Bone marrow (tissue), 2 donors: ENCODE measurements around the gene SLC36A1.

Source experiments
- DNase-seq, 2 donors: peaks; one replicate each; lab custom pipeline; 2025; lab: John Stamatoyannopoulos, UW

Gene SLC36A1

DNA sequence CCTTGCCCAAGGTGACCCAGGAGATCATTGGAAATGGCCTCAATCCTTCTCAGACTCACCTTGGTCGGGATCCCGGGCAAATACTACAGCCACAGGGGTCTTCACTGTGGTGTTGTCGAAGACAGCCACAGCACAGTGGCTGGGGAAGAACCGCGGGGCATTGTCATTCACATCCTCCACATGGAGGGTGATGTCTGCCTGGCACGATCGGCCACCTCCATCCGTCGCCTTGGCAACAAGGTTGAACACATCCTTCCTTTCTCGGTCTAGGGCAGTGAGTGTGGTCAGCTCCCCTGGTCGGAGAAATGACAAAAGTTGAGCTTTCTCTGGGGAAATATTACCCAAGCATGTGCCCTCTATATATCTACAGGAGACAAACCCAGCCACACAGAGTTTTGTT lies 86.9 kb downstream of the SLC36A1 start:
- DNase-seq = no peak

DNA sequence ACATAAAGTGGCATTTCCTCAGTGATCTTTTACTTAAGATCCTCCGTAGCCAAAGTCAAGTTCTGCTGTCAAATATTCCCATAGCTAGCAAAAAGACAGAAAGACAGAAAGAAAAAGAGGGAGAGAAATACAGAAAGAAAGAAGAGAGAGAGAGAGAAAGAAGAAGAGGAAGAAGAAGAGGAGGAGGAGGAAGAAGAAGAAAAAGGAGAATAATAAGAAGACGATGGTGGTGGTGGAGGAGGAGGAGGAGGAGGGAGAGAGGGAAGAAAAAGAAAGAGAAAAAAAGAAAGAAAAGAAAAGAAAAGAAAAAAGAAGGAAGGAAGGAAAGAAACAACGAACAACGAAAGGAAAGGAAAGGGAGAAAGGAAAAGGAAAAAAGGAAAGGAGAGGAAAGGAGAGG lies 89.6 kb downstream of the SLC36A1 start:
- no peak for DNase-seq

GRCh38 chr5:151541571-151541970 lies 94.2 kb downstream of the SLC36A1 start:
- DNase-seq = no peak
